Body of pancreas (tissue), 4 donors: ENCODE data around the gene NDUFS8. TPM values are rescaled to one million over a fixed set of nuclear protein-coding genes. Genes with fewer than 3 reads are reported as not detected.

ENCODE experiments used
- ATAC-seq: fragments of 150-250 bp; one replicate; pipeline ENCODE4 v1.9.1; 2016
- DNase-seq, 4 donors: peaks; one replicate each; pipeline ENCODE4 v3.0.0-alpha.2; 2019
- H3K27ac ChIP-seq, 4 donors: fragments of 200-600 bp; sonication (generic); 1 replicate in 3 of 4; 2 replicates in 1 of 4; pipeline versions ENCODE4 v1.5.1 to v1.6.1; 2016 to 2019; ENCODE audit warnings: mild to moderate bottlenecking in 1 of 4, mixed read lengths in 1 of 4, moderate library complexity in 1 of 4
- H3K27me3 ChIP-seq, 2 donors: fragments of 200-600 bp; sonication (generic); one replicate each; pipeline ENCODE4 v1.6.0; 2016; ENCODE audit warnings: mild to moderate bottlenecking in 1 of 2
- H3K36me3 ChIP-seq, 2 donors: fragments of 200-600 bp; sonication (generic); replicated peaks in 1 of 2; 2 replicates each; pipeline ENCODE4 v1.5.1; 2016; ENCODE audit warnings: low read depth in 2 of 2; ENCODE audit not compliant: insufficient read depth in 1 of 2
- H3K4me1 ChIP-seq: fragments of 200-600 bp; sonication (generic); one replicate; pipeline ENCODE4 v1.6.0; 2016
- H3K4me3 ChIP-seq, 2 donors: fragments of 200-600 bp; sonication (generic); 1 replicate in 1 of 2; 2 replicates in 1 of 2; pipeline ENCODE4 v1.5.1; 2016 to 2019
- H3K9me3 ChIP-seq, 3 donors: fragments of 200-600 bp; sonication (generic); 1 replicate in 2 of 3; 2 replicates in 1 of 3; pipeline ENCODE4 v1.5.1; 2016
- POLR2A ChIP-seq, 3 donors: fragments of 450-650 bp; IDR thresholded peaks; one replicate each; pipeline ENCODE4 v1.6.1; 2016; ENCODE audit warnings: antibody characterized with exemption in 3 of 3, mild to moderate bottlenecking in 2 of 3
- WGBS, 2 donors: methylation state at CpG; one replicate each; pipeline ENCODE4 v1.1.5; 2017; 5-methylcytosine and 5-hydroxymethylcytosine counted together
- intact Hi-C: fragments of 100-400 bp; cut with DNase I; formaldehyde crosslinking; loops from one replicate; pipeline ENCODE4 v1.15.1; 2023
- total RNA-seq, 2 donors: library from RNA; depleted of rRNA; stranded (reverse); fragments of >200 nt; gene quantifications; one replicate each; pipeline ENCODE4 v1.1.0, GENCODE V29; 2016
- TF ChIP-seq, protein P1 (sequence below), 7 experiments: fragments of 450-650 bp in 4 of 7; fragments of 200-600 bp in 3 of 7; sonication (generic) in 3 of 7; IDR thresholded peaks; one replicate each; pipeline ENCODE4 v1.5.1; 2016 to 2019; ENCODE audit warnings: antibody characterized with exemption in 7 of 7

Gene NDUFS8
- total RNA-seq, 2 donors from 2014 or later, result 108 to 109 TPM

GRCh38 chr11:68049509-68050370, 19.3 kb downstream of the NDUFS8 start:
- H3K36me3 ChIP-seq, result peaks cover 2 to 24% of the 10 kb centered on the region in 2 donors
- peak overlapping the region; percentile 39 to 72 (median 54) for H3K27ac ChIP-seq
- peak; percentile 58 to 80 (median 70) for DNase-seq
- TF ChIP-seq, protein P1, sequence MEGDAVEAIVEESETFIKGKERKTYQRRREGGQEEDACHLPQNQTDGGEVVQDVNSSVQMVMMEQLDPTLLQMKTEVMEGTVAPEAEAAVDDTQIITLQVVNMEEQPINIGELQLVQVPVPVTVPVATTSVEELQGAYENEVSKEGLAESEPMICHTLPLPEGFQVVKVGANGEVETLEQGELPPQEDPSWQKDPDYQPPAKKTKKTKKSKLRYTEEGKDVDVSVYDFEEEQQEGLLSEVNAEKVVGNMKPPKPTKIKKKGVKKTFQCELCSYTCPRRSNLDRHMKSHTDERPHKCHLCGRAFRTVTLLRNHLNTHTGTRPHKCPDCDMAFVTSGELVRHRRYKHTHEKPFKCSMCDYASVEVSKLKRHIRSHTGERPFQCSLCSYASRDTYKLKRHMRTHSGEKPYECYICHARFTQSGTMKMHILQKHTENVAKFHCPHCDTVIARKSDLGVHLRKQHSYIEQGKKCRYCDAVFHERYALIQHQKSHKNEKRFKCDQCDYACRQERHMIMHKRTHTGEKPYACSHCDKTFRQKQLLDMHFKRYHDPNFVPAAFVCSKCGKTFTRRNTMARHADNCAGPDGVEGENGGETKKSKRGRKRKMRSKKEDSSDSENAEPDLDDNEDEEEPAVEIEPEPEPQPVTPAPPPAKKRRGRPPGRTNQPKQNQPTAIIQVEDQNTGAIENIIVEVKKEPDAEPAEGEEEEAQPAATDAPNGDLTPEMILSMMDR (IDR thresholded peaks at IDR 0.05), result peak in 1 of 7 experiments; percentile 4
- TF ChIP-seq POLR2A (IDR thresholded peaks at IDR 0.05), result no peak
- intact Hi-C loops, result no loop called here
- H3K4me3 ChIP-seq, result no peak overlapping the region
- no peaks in the 10 kb centered on the region for H3K27me3 ChIP-seq
- H3K4me1 ChIP-seq, result peaks cover 42% of the 10 kb centered on the region
- ATAC-seq, result peak; percentile 43
- H3K9me3 ChIP-seq, result no peaks in the 10 kb centered on the region
- 64 to 66% methylated on average over 11 to 40 of the region's 40 CpGs for WGBS, 2 donors

DNA sequence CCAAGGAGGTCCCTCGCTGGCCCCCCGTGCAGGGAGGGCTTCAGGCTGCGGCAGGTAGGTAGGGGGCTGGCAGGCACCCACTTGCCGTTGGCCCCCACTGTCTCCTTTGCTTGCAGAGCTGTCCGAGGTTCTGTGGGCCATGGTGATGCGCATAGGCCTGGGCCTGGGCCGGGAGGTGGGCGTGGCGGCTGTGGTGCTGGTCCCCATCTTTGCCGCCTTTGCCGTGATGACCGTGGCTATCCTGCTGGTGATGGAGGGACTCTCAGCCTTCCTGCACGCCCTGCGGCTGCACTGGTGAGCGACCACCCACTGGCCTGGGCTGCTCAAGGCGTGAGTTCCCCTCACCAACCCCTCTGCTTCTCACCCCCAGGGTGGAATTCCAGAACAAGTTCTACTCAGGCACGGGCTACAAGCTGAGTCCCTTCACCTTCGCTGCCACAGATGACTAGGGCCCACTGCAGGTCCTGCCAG, 19.9 kb downstream of the NDUFS8 start:
- H3K27ac ChIP-seq, result peak overlapping the region; percentile 39 to 72 (median 56)
- no peaks in the 10 kb centered on the region for H3K9me3 ChIP-seq
- H3K36me3 ChIP-seq, result peaks cover 0 to 21% of the 10 kb centered on the region in 2 donors
- peak in 1 of 4 donors; percentile 26 for DNase-seq
- H3K4me1 ChIP-seq, result peaks cover 41% of the 10 kb centered on the region
- ATAC-seq, result no peak
- WGBS, 2 donors, result 90 to 94% methylated on average over 5 to 16 of the region's 18 CpGs
- intact Hi-C loops, result no loop called here
- TF ChIP-seq, protein P1 (IDR thresholded peaks at IDR 0.05), result no peak
- no peak for TF ChIP-seq POLR2A (IDR thresholded peaks at IDR 0.05)
- no peak overlapping the region for H3K4me3 ChIP-seq
- H3K27me3 ChIP-seq, result no peaks in the 10 kb centered on the region

DNA sequence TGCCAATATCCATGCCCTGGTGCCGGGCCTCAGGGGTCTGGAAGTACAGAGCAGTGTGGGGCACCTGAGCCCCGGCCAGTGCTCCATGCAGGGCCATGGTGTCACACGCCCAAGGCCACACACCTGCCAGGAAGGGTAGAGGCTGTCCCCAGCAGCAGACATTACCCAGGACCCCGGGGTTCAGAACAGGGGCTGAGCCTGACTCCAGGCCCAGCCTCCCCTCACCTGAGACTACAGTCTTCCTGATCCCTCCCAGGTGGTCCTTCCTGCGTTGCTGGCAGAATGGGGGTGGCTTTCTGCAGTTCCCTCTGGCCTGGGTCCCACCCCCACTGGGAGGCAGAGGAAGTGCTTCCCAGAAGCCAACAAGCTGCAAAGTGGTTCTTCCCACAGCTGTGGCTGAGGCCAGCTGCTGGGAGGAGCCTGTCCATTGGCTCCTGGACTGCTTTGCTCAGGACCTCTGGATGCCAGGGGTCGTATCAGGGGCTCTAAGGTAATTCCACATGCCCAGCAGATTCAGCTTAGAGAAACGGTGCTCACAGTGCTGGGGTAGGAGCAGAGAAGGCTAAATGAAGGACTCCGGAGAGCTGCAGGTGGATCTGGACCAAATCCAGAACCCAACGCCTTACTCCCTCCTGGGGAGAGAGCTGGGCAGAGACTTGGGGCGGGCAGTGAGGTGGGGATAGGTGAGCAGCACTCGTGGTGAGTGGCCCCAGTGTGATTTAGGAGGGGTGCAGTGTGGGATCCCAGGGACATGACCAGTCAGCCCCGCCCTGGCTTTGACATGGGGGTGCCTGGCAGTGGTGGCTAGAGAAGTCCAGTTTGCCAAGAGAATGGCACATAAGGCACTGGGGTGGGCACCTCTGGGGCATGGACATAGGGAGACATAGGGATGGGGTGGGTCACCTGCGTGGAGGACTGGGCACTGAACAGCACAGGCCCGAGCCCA, 21.0 kb downstream of the NDUFS8 start:
- intact Hi-C loops, result no loop called here
- DNase-seq (peak in 3 of 4 donors; percentile 18 to 28 (median 23)), ATAC-seq (no peak)
- H3K4me1 ChIP-seq, result peaks cover 36% of the 10 kb centered on the region
- H3K27me3 ChIP-seq, result no peaks in the 10 kb centered on the region
- H3K36me3 ChIP-seq, result peaks cover 0 to 19% of the 10 kb centered on the region in 2 donors
- no peak overlapping the region for H3K4me3 ChIP-seq
- no peaks in the 10 kb centered on the region for H3K9me3 ChIP-seq
- peak overlapping the region in 3 of 4 donors; percentile 38 to 72 (median 65) for H3K27ac ChIP-seq
- TF ChIP-seq POLR2A (IDR thresholded peaks at IDR 0.05), result no peak
- TF ChIP-seq, protein P1 (IDR thresholded peaks at IDR 0.05), result no peak
- 63 to 78% methylated on average over 5 to 14 of the region's 14 CpGs for WGBS, 2 donors

DNA sequence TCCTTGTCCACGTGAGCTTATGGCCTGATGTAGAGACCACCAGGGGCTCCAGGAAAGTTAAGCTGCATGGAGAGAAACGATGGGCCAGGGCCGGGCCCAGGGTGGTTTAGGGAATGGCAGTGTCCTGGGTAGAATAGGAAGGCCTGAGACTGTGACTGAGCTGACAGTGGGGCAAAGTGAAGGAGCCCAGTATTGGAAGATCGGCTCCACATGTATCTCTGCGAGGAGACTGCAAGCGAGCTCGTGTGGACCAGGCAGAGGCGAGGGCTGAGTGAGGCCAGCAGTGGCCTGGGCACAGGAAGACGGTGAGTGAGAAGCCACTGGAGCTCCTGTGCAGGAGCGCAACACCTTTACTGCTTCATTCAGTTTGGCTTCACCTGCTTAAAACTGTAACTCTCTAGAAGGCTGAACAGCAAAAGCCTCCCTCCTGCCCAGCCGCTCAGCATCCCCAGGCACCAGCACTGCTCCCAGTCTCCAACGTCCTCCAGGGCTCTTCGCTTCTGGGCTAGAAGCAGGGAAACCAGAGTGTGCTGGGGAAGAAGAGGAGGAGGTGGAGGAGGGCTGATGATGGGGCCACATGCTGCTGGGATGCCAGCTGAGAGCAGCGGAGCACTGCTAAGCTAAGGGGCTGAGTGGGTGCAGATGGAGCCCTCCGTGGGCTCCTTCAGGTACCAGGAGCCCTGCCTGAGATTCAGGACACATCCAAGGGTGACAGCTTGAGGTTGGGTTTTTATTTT, 21.8 kb downstream of the NDUFS8 start:
- TF ChIP-seq, protein P1 (IDR thresholded peaks at IDR 0.05), result no peak
- TF ChIP-seq POLR2A (IDR thresholded peaks at IDR 0.05), result peak in 1 of 3 donors; percentile 2
- Histone ChIP-seq H3K27me3 (no peaks in the 10 kb centered on the region), H3K4me1 (peaks cover 27% of the 10 kb centered on the region), H3K27ac (peak overlapping the region in 2 of 4 donors; percentile 65 to 72), H3K9me3 (no peaks in the 10 kb centered on the region), H3K4me3 (no peak overlapping the region), H3K36me3 (peaks cover 0 to 19% of the 10 kb centered on the region in 2 donors)
- intact Hi-C loops, result no loop called here
- no peak for DNase-seq
- no peak for ATAC-seq
- 82 to 89% methylated on average over 15 of the region's 15 CpGs for WGBS, 2 donors
